ENCODE measurements around the gene RAP2C. TPM values are rescaled to one million over a fixed set of nuclear protein-coding genes. Genes with fewer than 3 reads are reported as not detected.

RAP2C gene
- total RNA-seq, 1 experiment from 2014 or later = 52.7 TPM

GRCh38 chrX:132165651-132166050 lies 53.6 kb downstream of the RAP2C start:
- H2BK15ac ChIP-seq (ENCODE audit: low read depth, low read length) = no peak overlapping the region
- no peak overlapping the region for H2AK5ac ChIP-seq (ENCODE audit: insufficient read length, low read length)
- peaks cover 3% of the 10 kb centered on the region; the same call in 1 of the 2 replicates for H3K27me3 Mint-ChIP-seq (ENCODE audit: low read depth)
- no peaks in the 10 kb centered on the region for H3K23me2 ChIP-seq (ENCODE audit: insufficient read length, low read depth, low read length, poor library complexity, severe bottlenecking)
- H4K8ac ChIP-seq (replicated peaks; ENCODE audit: insufficient read length, low read depth, low read length) = no peak overlapping the region
- no peak overlapping the region for H3K9ac ChIP-seq (ENCODE audit: extremely low read depth, insufficient read length, low read length)
- H2BK5ac ChIP-seq (ENCODE audit: insufficient read length, low read length) = no peak overlapping the region
- H3K4ac ChIP-seq (ENCODE audit: low read depth, low read length) = no peak overlapping the region
- H4K5ac ChIP-seq (ENCODE audit: insufficient read length, low read depth, low read length) = no peak overlapping the region
- no peaks in the 10 kb centered on the region for H3K4me1 ChIP-seq (ENCODE audit: insufficient read depth, low read length)
- no peak overlapping the region for H3K4me3 Mint-ChIP-seq
- H3K27ac ChIP-seq (ENCODE audit: insufficient read length, low read depth, low read length) = no peak overlapping the region
- H4K20me1 ChIP-seq (ENCODE audit: control insufficient read depth, insufficient read depth, insufficient read length) = no peaks in the 10 kb centered on the region
- no peak overlapping the region for H4K91ac ChIP-seq (ENCODE audit: insufficient read length, low read depth, low read length)
- H3K79me1 ChIP-seq (ENCODE audit: insufficient read depth, low read depth, low read length, poor library complexity, severe bottlenecking) = no peaks in the 10 kb centered on the region
- no peak for TF ChIP-seq CTCF (conservative IDR thresholded peaks at IDR 0.05)
- no peak for DNase-seq
- H2BK20ac ChIP-seq (ENCODE audit: low read depth, low read length, poor library complexity, severe bottlenecking) = no peak overlapping the region
- H2AFZ ChIP-seq (ENCODE audit: low read length) = no peak overlapping the region
- no peak overlapping the region for H3K4me2 ChIP-seq (ENCODE audit: insufficient read depth, insufficient read length, low read length)
- H2BK120ac ChIP-seq (ENCODE audit: low read depth, low read length, poor library complexity, severe bottlenecking) = no peak overlapping the region
- H3K9me3 ChIP-seq (ENCODE audit: control insufficient read depth, low read depth, low read length) = no peaks in the 10 kb centered on the region
- no peak overlapping the region for H3K18ac ChIP-seq (ENCODE audit: insufficient read length, low read depth, low read length)
- no peaks in the 10 kb centered on the region for H3K79me2 ChIP-seq (ENCODE audit: insufficient read depth, low read length)
- no peak overlapping the region for H3K23ac ChIP-seq (ENCODE audit: insufficient read length, low read depth, low read length)
- peaks cover 38% of the 10 kb centered on the region in 2 experiments for H3K9me3 Mint-ChIP-seq
- no peak overlapping the region for H3K27ac Mint-ChIP-seq
- H2BK12ac ChIP-seq (ENCODE audit: insufficient read length, low read depth, low read length) = no peak overlapping the region
- no peak overlapping the region for H3K14ac ChIP-seq (ENCODE audit: insufficient read depth, low read length)
- H3K4me1 Mint-ChIP-seq = peaks cover 3 to 13% of the 10 kb centered on the region in 2 experiments; a peak in 3 of 4 replicates
- H3K56ac ChIP-seq (ENCODE audit: insufficient read length, low read depth, low read length) = no peak overlapping the region
- no peaks in the 10 kb centered on the region for H3K27me3 ChIP-seq (ENCODE audit: insufficient read depth, low read length)
- H3T11ph ChIP-seq (ENCODE audit: low read length) = no peak overlapping the region
- peaks cover 33 to 51% (median 34%) of the 10 kb centered on the region in 3 experiments for H3K36me3 Mint-ChIP-seq (ENCODE audit: insufficient read depth in 1 of 3, low read depth in 3 of 3)
